B cell (primary cell): Measurements from ENCODE around the gene HMSD. TPM values are rescaled to one million over a fixed set of nuclear protein-coding genes. Genes with fewer than 3 reads are reported as not detected.

Source experiments
- ATAC-seq: fragments of 200-7000 bp; cut with Tn5 transposase; one replicate; pipeline ENCODE4 v1.10.0; 2021; ENCODE audit warnings: low read depth, mild to moderate bottlenecking, moderate number of reproducible peaks, moderate library complexity
- CTCF ChIA-PET: fragments of 350-600 bp; sonication (Branson Sonifier 250); formaldehyde crosslinking; loops from one replicate; lab custom pipeline; 2021; ENCODE audit warnings: antibody characterized with exemption, inconsistent platforms; lab: Charles Lee
- POLR2A ChIA-PET: fragments of 350-600 bp; sonication (Branson Sonifier 250); formaldehyde crosslinking; loops from one replicate; lab custom pipeline; 2021; ENCODE audit warnings: antibody characterized with exemption; lab: Charles Lee
- DNase-seq: peaks from one replicate; pipeline ENCODE4 v3.0.0; 2013
- H2AFZ ChIP-seq: 2 replicates; pipeline ENCODE4 v1.6.1; 2012; ENCODE audit warnings: mild to moderate bottlenecking, low read depth, low read length; ENCODE audit not compliant: insufficient read depth, poor library complexity, severe bottlenecking
- H3K27ac ChIP-seq, 2 donors: 1 replicate in 1 of 2; 2 replicates in 1 of 2; pipeline ENCODE4 v1.5.1; 2012 to 2013; ENCODE audit warnings: low read length in 2 of 2, mild to moderate bottlenecking in 2 of 2, moderate library complexity in 1 of 2
- H3K27me3 ChIP-seq, 4 experiments: fragments of 200-600 bp in 1 of 4; sonication (generic) in 1 of 4; replicated peaks in 1 of 4; 1 replicate in 2 of 4; 2 replicates in 2 of 4; pipeline versions ENCODE4 v1.6.1 to v1.7.0; 2013 to 2016; ENCODE audit warnings: low read length in 3 of 4, mild to moderate bottlenecking in 2 of 4, mixed read lengths in 1 of 4, moderate library complexity in 1 of 4; ENCODE audit not compliant: insufficient read depth in 4 of 4, control insufficient read depth in 3 of 4; ENCODE audit errors: control extremely low read depth in 1 of 4
- H3K36me3 ChIP-seq, 2 experiments: replicated peaks in 1 of 2; 1 replicate in 1 of 2; 2 replicates in 1 of 2; pipeline versions ENCODE4 v1.6.1 to v1.7.1; 2013; ENCODE audit warnings: low read length in 1 of 2; ENCODE audit not compliant: insufficient read depth in 2 of 2, control insufficient read depth in 1 of 2; ENCODE audit errors: control extremely low read depth in 1 of 2, extremely low read depth in 1 of 2
- H3K4me1 ChIP-seq, 2 donors: fragments of 200-600 bp in 1 of 2; sonication (generic) in 1 of 2; 1 replicate in 1 of 2; 2 replicates in 1 of 2; pipeline versions ENCODE4 v1.5.1 to v1.6.1; 2013 to 2017; ENCODE audit warnings: low read length in 2 of 2; ENCODE audit not compliant: control insufficient read depth in 2 of 2, insufficient read depth in 2 of 2
- H3K4me2 ChIP-seq: replicated peaks from 2 replicates; pipeline ENCODE3; 2012; ENCODE audit warnings: mild to moderate bottlenecking, low read depth, low read length; ENCODE audit not compliant: poor library complexity, severe bottlenecking
- H3K4me3 ChIP-seq, 5 experiments: fragments of 200-600 bp in 1 of 5; sonication (generic) in 1 of 5; 1 replicate in 3 of 5; 2 replicates in 2 of 5; pipeline versions ENCODE4 v1.5.1 to v1.7.0; 2011 to 2016; ENCODE audit warnings: low read length in 4 of 5, mild to moderate bottlenecking in 4 of 5, low read depth in 2 of 5, control low read depth in 1 of 5, moderate library complexity in 1 of 5; ENCODE audit not compliant: insufficient read depth in 1 of 5; ENCODE audit errors: control extremely low read depth in 1 of 5, extremely low read depth in 1 of 5
- H3K79me2 ChIP-seq: fragments of 200-600 bp; sonication (generic); one replicate; pipeline ENCODE4 v1.6.0; 2016; ENCODE audit warnings: low read length; ENCODE audit not compliant: control insufficient read depth, insufficient read depth
- H3K9ac ChIP-seq: fragments of 200-600 bp; sonication (generic); 2 replicates; pipeline ENCODE4 v1.6.1; 2017; ENCODE audit warnings: mild to moderate bottlenecking, low read length, moderate library complexity
- H3K9me3 ChIP-seq, 3 donors: one replicate each; pipeline versions ENCODE4 v1.6.1 to v1.7.1; 2013; ENCODE audit warnings: low read length in 2 of 3; ENCODE audit not compliant: control insufficient read depth in 2 of 3, insufficient read depth in 1 of 3; ENCODE audit errors: control extremely low read depth in 1 of 3
- H4K20me1 ChIP-seq: 2 replicates; pipeline ENCODE4 v1.6.0; 2012; ENCODE audit warnings: mild to moderate bottlenecking, low read length; ENCODE audit not compliant: insufficient read depth, control insufficient read depth, poor library complexity, severe bottlenecking
- H3K27ac Mint-ChIP-seq: one replicate; pipeline ENCODE4 v1.8.0; 2021; ENCODE audit warnings: mixed read lengths
- H3K27me3 Mint-ChIP-seq: one replicate; pipeline ENCODE4 v1.8.0; 2021; ENCODE audit warnings: mixed read lengths
- H3K4me1 Mint-ChIP-seq: one replicate; pipeline ENCODE4 v1.8.0; 2021; ENCODE audit warnings: mixed read lengths
- H3K4me3 Mint-ChIP-seq: one replicate; pipeline ENCODE4 v1.8.0; 2021; ENCODE audit warnings: mixed read lengths
- H3K9me3 Mint-ChIP-seq: one replicate; pipeline ENCODE4 v1.8.0; 2022; ENCODE audit warnings: mixed read lengths; ENCODE audit not compliant: insufficient read depth
- CTCF ChIP-seq: fragments of 200-600 bp; IDR thresholded peaks from one replicate; pipeline ENCODE4 v1.8.0; 2022; ENCODE audit warnings: antibody characterized with exemption, mild to moderate bottlenecking
- EZH2 ChIP-seq: IDR thresholded peaks from 2 replicates; pipeline ENCODE4 v1.6.1; 2012; ENCODE audit warnings: borderline replicate concordance, low read depth, mild to moderate bottlenecking, moderate library complexity, low read length; ENCODE audit not compliant: insufficient read depth, poor library complexity, severe bottlenecking
- WGBS: methylation state at CpG from one replicate; pipeline ENCODE4 v1.1.5; 2013; ENCODE audit warnings: missing lambda C conversion rate; ENCODE audit not compliant: insufficient coverage; 5-methylcytosine and 5-hydroxymethylcytosine counted together
- intact Hi-C: fragments of 100-400 bp; cut with micrococcal nuclease; formaldehyde crosslinking; loops from one replicate; pipeline ENCODE4 v1.10.0; 2022
- polyA plus RNA-seq: library from polyadenylated mRNA; depleted of rRNA; stranded (reverse); fragments of >200 nt; gene quantifications from 2 replicates; pipeline ENCODE4 v1.2.3, GENCODE V29; 2012
- total RNA-seq, 2 donors: library from RNA; stranded (reverse); fragments of 120-200 nt in 1 of 2; gene quantifications; 1 replicate in 1 of 2; 2 replicates in 1 of 2; pipeline versions ENCODE4 v1.2.3 to v1.2.4, GENCODE V29; 2013 to 2022

HMSD gene
- total and polyA plus RNA-seq, 2 donors (not counting 1 experiment from before 2014, with no cell fraction given): 0.04 TPM; not detected in 1

- no peaks in the 10 kb centered on the region for H3K27me3 ChIP-seq
- Mint-ChIP-seq H3K27ac (peak overlapping the region; percentile 1), H3K4me1 (peaks cover 31% of the 10 kb centered on the region), H3K4me3 (no peak overlapping the region), H3K27me3 (no peaks in the 10 kb centered on the region), H3K9me3 (no peaks in the 10 kb centered on the region)
- H4K20me1 ChIP-seq: no peaks in the 10 kb centered on the region
- H3K9me3 ChIP-seq: no peaks in the 10 kb centered on the region
- H3K79me2 ChIP-seq: peaks cover 24% of the 10 kb centered on the region
- 28% methylated on average over 4 of the region's 6 CpGs for WGBS
- ATAC-seq: peak; percentile 80
- CTCF ChIA-PET: interaction anchor here (0.9 to 2.0 kb wide), 5 partner anchors 12 to 461 kb away, joined by 3 to 17 read pairs (median 4); no protein-coding TSS in a partner anchor
- H3K27ac ChIP-seq: no peak overlapping the region
- H3K4me2 ChIP-seq: no peak overlapping the region
- peak overlapping the region; percentile 12 for H2AFZ ChIP-seq
- peaks cover 0 to 39% of the 10 kb centered on the region in 2 experiments for H3K36me3 ChIP-seq
- DNase-seq: peak; percentile 72
- H3K9ac ChIP-seq: no peak overlapping the region
- intact Hi-C loops: loop anchor here (1.0 to 10.0 kb wide), 6 partner anchors 9 to 1475 kb away; partner anchors contain the start of gene SERPINB8
- TF ChIP-seq EZH2 (no peak), CTCF (peak; percentile 91)
- POLR2A ChIA-PET: no interaction called here
- no peak overlapping the region for H3K4me3 ChIP-seq
- peaks cover 15 to 21% of the 10 kb centered on the region in 2 donors for H3K4me1 ChIP-seq
These were observed 30.4 kb downstream of the HMSD start for GRCh38 chr18:63979409-63979920.

DNA sequence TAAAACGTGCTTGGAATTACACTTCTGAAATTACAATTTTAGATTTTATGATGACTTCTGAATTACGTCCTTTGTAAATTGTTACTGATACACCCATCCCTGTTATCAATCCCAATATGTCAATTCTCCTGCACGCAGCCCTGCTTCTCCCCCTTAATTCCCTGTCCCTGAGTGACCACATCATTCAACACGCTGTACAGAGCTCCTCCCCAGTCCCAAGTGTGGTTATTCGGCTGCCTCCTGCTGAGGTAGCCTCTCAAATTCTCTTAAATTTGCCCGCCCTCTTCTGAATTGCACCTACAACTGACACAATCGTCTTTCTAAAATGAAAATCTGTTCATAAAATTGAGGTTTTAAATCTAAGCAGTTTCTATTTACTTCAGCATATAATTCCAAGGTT lies 30.9 kb downstream of the HMSD start:
- ATAC-seq (no peak), DNase-seq (no peak)
- no peaks in the 10 kb centered on the region for H4K20me1 ChIP-seq
- H3K4me2 ChIP-seq: no peak overlapping the region
- TF ChIP-seq CTCF (no peak), EZH2 (no peak)
- ChIA-PET CTCF (interaction anchor here (0.9 to 2.0 kb wide), 6 partner anchors 12 to 461 kb away, joined by 3 to 17 read pairs (median 4); no protein-coding TSS in a partner anchor), POLR2A (no interaction called here)
- H3K4me3 ChIP-seq: no peak overlapping the region
- no peak overlapping the region for H3K27ac Mint-ChIP-seq
- H3K27me3 ChIP-seq: no peaks in the 10 kb centered on the region
- peaks cover 26% of the 10 kb centered on the region for H3K4me1 Mint-ChIP-seq
- no peak overlapping the region for H3K4me3 Mint-ChIP-seq
- H2AFZ ChIP-seq: no peak overlapping the region
- H3K9me3 ChIP-seq: no peaks in the 10 kb centered on the region
- H3K27me3 Mint-ChIP-seq: no peaks in the 10 kb centered on the region
- H3K9ac ChIP-seq: no peak overlapping the region
- 83% methylated on average over 3 of the region's 7 CpGs for WGBS
- no peaks in the 10 kb centered on the region for H3K9me3 Mint-ChIP-seq
- peaks cover 24% of the 10 kb centered on the region for H3K79me2 ChIP-seq
- intact Hi-C loops: no loop called here
- peaks cover 9 to 15% of the 10 kb centered on the region in 2 donors for H3K4me1 ChIP-seq
- no peak overlapping the region for H3K27ac ChIP-seq
- H3K36me3 ChIP-seq: peaks cover 0 to 40% of the 10 kb centered on the region in 2 experiments
